ENCODE data around the gene THBS1. TPM values are rescaled to one million over a fixed set of nuclear protein-coding genes. Genes with fewer than 3 reads are reported as not detected.

Gene THBS1
- total and polyA plus RNA-seq, 2 experiments from 2014 or later: 82.9 to 220 TPM

DNA sequence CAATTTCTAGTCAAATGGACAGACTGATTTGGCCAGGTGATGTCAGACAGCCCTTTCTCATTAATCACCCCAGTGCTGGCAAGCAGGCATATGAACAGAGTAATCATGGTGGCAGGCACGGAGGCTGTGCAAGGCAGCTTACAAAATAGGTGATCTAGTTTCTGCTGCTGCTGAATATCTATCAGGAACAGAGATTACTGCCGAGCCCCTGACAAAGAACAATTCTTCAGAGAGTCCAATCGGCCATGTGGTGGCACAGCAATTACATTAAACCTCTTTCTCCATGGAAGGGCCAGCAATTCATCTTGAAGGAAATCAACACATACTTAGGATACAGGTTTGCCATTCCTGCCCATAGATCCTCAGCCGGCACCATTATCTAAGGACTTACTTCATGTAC lies 32.3 kb upstream of the THBS1 start:
- Histone ChIP-seq H3K9me2 (replicated peaks; ENCODE audit: insufficient read depth) (no peaks in the 10 kb centered on the region), H2AFZ (no peak overlapping the region), H4K20me1 (ENCODE audit: insufficient read depth, poor library complexity, severe bottlenecking) (no peaks in the 10 kb centered on the region), H3K79me2 (no peaks in the 10 kb centered on the region), H3K9me3 (ENCODE audit: low read depth) (peaks cover 7% of the 10 kb centered on the region), H3K4me2 (no peak overlapping the region), H3K36me3 (replicated peaks; ENCODE audit: insufficient read depth, low read depth) (no peaks in the 10 kb centered on the region), H3K27me3 (no peaks in the 10 kb centered on the region), H3K27ac (no peak overlapping the region), H3K4me1 (ENCODE audit: insufficient read depth) (peaks cover under 1% of the 10 kb centered on the region), H3K4me3 (no peak overlapping the region)
- TF ChIP-seq, protein P1, sequence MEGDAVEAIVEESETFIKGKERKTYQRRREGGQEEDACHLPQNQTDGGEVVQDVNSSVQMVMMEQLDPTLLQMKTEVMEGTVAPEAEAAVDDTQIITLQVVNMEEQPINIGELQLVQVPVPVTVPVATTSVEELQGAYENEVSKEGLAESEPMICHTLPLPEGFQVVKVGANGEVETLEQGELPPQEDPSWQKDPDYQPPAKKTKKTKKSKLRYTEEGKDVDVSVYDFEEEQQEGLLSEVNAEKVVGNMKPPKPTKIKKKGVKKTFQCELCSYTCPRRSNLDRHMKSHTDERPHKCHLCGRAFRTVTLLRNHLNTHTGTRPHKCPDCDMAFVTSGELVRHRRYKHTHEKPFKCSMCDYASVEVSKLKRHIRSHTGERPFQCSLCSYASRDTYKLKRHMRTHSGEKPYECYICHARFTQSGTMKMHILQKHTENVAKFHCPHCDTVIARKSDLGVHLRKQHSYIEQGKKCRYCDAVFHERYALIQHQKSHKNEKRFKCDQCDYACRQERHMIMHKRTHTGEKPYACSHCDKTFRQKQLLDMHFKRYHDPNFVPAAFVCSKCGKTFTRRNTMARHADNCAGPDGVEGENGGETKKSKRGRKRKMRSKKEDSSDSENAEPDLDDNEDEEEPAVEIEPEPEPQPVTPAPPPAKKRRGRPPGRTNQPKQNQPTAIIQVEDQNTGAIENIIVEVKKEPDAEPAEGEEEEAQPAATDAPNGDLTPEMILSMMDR (IDR thresholded peaks at IDR 0.05; ENCODE audit: poor library complexity): no peak
- TF ChIP-seq EZH2phosphoT487 (IDR thresholded peaks at IDR 0.05; ENCODE audit: low read depth, severe bottlenecking, unreplicated experiment): no peak
- 96% methylated on average over 4 of the region's 4 CpGs for WGBS (ENCODE audit: low lambda C conversion rate, missing lambda C conversion rate)
- DNase-seq (ENCODE audit: low spot score): no peak

DNA sequence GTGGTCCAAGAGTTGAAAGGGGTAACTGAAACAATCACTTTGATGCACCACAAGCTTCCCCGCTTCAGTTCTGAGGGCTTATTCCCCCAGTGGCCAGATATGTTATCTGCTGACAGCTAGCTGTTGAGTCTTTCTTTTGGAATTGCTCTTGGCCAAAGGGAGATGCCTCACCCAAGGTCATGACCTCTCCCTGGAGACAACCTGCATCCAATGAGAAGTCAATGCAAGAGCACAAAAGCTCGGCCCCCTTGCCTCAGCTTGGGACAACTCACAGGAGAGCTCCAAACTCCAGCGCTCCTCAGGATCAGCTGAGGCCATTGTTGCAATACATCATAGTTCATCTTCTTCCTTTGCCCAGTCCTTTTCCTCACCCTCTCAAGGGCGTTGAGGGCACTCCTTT lies 31.0 kb upstream of the THBS1 start:
- TF ChIP-seq EZH2 (IDR thresholded peaks at IDR 0.05; ENCODE audit: borderline replicate concordance) (no peak), EZH2phosphoT487 (IDR thresholded peaks at IDR 0.05; ENCODE audit: low read depth, severe bottlenecking, unreplicated experiment) (no peak)
- TF ChIP-seq, protein P1 (IDR thresholded peaks at IDR 0.05; ENCODE audit: poor library complexity): no peak
- no peak overlapping the region for H2AFZ ChIP-seq
- WGBS (ENCODE audit: low lambda C conversion rate, missing lambda C conversion rate): 88% methylated on average over 4 of the region's 4 CpGs

DNA sequence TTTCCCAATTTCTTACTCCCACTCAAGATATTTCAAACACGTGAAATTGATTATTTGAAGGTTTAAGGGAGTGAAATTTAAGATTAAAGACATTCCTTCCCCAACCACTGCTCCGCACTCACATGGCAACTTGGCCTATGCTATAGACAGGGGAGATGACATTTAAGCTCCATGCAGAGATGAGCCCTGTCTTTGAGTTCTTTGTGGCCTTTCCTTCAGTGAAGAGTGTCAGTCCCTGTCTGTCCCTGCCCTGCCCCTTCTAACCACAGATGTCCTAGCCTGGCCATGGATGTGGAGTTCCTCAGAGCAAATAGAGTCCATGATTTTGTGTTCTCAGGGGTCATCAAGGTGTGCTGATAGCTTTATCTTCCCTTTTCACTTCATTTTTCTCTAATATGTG lies 29.4 kb upstream of the THBS1 start:
- no peaks in the 10 kb centered on the region for H3K36me3 ChIP-seq (replicated peaks; ENCODE audit: insufficient read depth, low read depth)
- H3K4me2 ChIP-seq: no peak overlapping the region
- H2AFZ ChIP-seq: no peak overlapping the region
- H3K27me3 ChIP-seq: no peaks in the 10 kb centered on the region
- no peak overlapping the region for H3K27ac ChIP-seq
- no peaks in the 10 kb centered on the region for H3K9me3 ChIP-seq (ENCODE audit: low read depth)
- no peaks in the 10 kb centered on the region for H3K79me2 ChIP-seq
- H3K4me3 ChIP-seq: no peak overlapping the region
- 93% methylated on average over 2 of the region's 2 CpGs for WGBS (ENCODE audit: low lambda C conversion rate, missing lambda C conversion rate)
- no peak for TF ChIP-seq EZH2 (IDR thresholded peaks at IDR 0.05; ENCODE audit: borderline replicate concordance)
- no peak for TF ChIP-seq EZH2phosphoT487 (IDR thresholded peaks at IDR 0.05; ENCODE audit: low read depth, severe bottlenecking, unreplicated experiment)
- TF ChIP-seq, protein P1 (IDR thresholded peaks at IDR 0.05; ENCODE audit: poor library complexity): no peak
- H4K20me1 ChIP-seq (ENCODE audit: insufficient read depth, poor library complexity, severe bottlenecking): no peaks in the 10 kb centered on the region
- no peaks in the 10 kb centered on the region for H3K9me2 ChIP-seq (replicated peaks; ENCODE audit: insufficient read depth)
- peaks cover 8% of the 10 kb centered on the region for H3K4me1 ChIP-seq (ENCODE audit: insufficient read depth)
- DNase-seq (ENCODE audit: low spot score): no peak

More for the DNA sequence above, 31.0 kb upstream of the THBS1 start:
- Histone ChIP-seq H3K4me1 (ENCODE audit: insufficient read depth) (peaks cover 4% of the 10 kb centered on the region), H4K20me1 (ENCODE audit: insufficient read depth, poor library complexity, severe bottlenecking) (no peaks in the 10 kb centered on the region), H3K27me3 (no peaks in the 10 kb centered on the region), H3K79me2 (no peaks in the 10 kb centered on the region), H3K36me3 (replicated peaks; ENCODE audit: insufficient read depth, low read depth) (no peaks in the 10 kb centered on the region), H3K9me3 (ENCODE audit: low read depth) (peaks cover 7% of the 10 kb centered on the region), H3K9me2 (replicated peaks; ENCODE audit: insufficient read depth) (no peaks in the 10 kb centered on the region), H3K4me2 (no peak overlapping the region), H3K4me3 (no peak overlapping the region), H3K27ac (no peak overlapping the region)
- DNase-seq (ENCODE audit: low spot score): no peak

DNA sequence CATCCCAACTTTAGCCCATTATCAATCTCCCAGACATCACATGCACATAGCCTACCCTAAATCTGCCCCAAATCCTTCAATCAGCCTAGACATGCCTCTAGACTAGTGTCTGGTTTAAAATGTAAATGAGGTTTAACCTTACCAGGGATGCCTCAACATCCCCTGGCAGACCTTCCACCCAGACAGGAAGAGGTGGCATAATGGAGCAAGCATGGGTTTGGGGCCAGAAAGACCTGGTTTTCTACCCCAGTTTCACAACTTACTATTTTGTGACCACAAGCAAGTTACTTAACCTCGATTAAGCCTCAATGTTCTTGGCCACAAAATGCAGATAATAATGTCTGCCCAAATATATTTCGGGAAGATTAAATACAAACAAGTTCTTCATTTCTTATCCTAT lies 28.3 kb upstream of the THBS1 start:
- H3K4me2 ChIP-seq: no peak overlapping the region
- H3K27me3 ChIP-seq: no peaks in the 10 kb centered on the region
- 81% methylated on average over 2 of the region's 2 CpGs for WGBS (ENCODE audit: low lambda C conversion rate, missing lambda C conversion rate)
- H2AFZ ChIP-seq: no peak overlapping the region
- H3K4me1 ChIP-seq (ENCODE audit: insufficient read depth): peaks cover 8% of the 10 kb centered on the region
- no peaks in the 10 kb centered on the region for H3K9me3 ChIP-seq (ENCODE audit: low read depth)
- H3K9me2 ChIP-seq (replicated peaks; ENCODE audit: insufficient read depth): no peaks in the 10 kb centered on the region
- H4K20me1 ChIP-seq (ENCODE audit: insufficient read depth, poor library complexity, severe bottlenecking): no peaks in the 10 kb centered on the region
- TF ChIP-seq EZH2 (IDR thresholded peaks at IDR 0.05; ENCODE audit: borderline replicate concordance): no peak
- TF ChIP-seq EZH2phosphoT487 (IDR thresholded peaks at IDR 0.05; ENCODE audit: low read depth, severe bottlenecking, unreplicated experiment): no peak
- TF ChIP-seq, protein P1 (IDR thresholded peaks at IDR 0.05; ENCODE audit: poor library complexity): no peak
- DNase-seq (ENCODE audit: low spot score): no peak
- no peaks in the 10 kb centered on the region for H3K36me3 ChIP-seq (replicated peaks; ENCODE audit: insufficient read depth, low read depth)
- H3K4me3 ChIP-seq: no peak overlapping the region
- H3K79me2 ChIP-seq: no peaks in the 10 kb centered on the region
- peak overlapping the region; percentile 17 for H3K27ac ChIP-seq
